GM13977 (cell line): ENCODE data around the gene NAA16.

Source experiments
- DNase-seq: peaks from one replicate; pipeline ENCODE4 v3.0.0; 2012; ENCODE audit warnings: low spot score
- in situ Hi-C: fragments of 300-500 bp; cut with MboI; formaldehyde crosslinking; loops from one replicate; pipeline ENCODE4 v1.12.0; 2022; ENCODE audit warnings: low sequenced_read_pairs, low pct_unique_long_range_greater_than_20kb, mixed read lengths, inconsistent platforms; ENCODE audit not compliant: unreplicated experiment
- TF ChIP-seq, protein P1 (sequence below): IDR thresholded peaks from 2 replicates; pipeline ENCODE4 v1.5.1; 2012; ENCODE audit warnings: mild to moderate bottlenecking, control low read depth; ENCODE audit not compliant: insufficient read depth; ENCODE audit errors: extremely low read depth, missing control alignments

The NAA16 gene

DNA sequence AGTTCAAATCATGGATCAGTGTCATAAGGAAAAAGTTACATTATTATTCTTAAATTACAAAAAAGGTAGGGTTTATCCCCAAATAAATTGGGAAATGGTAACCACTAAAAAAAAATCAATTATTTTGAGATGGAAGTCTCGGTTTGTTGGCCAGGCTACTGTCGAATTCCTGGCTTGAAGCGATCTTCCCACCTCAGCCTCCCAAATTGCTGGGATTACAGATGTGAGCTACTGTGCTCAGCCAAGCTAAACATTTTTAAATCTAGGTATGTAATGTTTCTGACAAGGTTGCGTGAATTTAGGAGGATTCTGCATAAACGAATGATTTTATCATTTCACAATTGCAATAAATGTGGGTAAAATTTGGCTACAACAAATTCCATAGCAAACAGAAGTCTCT, 2.0 kb downstream of the NAA16 start:
- DNase-seq: no peak
- in situ Hi-C loops: no loop called here
- TF ChIP-seq, protein P1, sequence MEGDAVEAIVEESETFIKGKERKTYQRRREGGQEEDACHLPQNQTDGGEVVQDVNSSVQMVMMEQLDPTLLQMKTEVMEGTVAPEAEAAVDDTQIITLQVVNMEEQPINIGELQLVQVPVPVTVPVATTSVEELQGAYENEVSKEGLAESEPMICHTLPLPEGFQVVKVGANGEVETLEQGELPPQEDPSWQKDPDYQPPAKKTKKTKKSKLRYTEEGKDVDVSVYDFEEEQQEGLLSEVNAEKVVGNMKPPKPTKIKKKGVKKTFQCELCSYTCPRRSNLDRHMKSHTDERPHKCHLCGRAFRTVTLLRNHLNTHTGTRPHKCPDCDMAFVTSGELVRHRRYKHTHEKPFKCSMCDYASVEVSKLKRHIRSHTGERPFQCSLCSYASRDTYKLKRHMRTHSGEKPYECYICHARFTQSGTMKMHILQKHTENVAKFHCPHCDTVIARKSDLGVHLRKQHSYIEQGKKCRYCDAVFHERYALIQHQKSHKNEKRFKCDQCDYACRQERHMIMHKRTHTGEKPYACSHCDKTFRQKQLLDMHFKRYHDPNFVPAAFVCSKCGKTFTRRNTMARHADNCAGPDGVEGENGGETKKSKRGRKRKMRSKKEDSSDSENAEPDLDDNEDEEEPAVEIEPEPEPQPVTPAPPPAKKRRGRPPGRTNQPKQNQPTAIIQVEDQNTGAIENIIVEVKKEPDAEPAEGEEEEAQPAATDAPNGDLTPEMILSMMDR: no peak

DNA sequence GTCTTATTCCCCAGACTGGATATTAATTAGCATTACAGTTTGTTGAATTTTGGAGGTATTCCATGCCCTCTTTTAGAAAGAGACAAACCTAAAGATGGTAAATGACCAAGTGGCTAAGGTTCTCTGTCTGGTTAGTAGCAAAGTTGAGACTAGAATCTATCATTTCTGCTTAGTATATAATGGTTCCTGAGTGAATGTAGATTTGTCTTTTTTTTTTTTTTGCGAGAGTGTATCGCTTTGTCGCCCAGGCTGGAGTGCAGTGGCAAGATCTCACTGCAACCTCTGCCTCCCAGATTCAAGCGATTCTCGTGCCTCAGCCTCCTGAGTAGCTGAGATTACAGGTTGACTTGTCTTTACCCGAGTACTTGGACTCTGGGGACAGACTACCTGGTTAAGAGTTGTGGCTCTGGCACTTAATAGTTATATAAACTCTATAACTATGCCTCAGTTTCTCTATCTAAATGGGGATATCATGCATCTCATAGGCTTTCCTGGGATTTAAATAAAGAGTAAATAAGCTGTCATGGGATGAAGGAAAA, 2.7 kb downstream of the NAA16 start:
- TF ChIP-seq, protein P1: no peak
- in situ Hi-C loops: no loop called here
- no peak for DNase-seq

DNA sequence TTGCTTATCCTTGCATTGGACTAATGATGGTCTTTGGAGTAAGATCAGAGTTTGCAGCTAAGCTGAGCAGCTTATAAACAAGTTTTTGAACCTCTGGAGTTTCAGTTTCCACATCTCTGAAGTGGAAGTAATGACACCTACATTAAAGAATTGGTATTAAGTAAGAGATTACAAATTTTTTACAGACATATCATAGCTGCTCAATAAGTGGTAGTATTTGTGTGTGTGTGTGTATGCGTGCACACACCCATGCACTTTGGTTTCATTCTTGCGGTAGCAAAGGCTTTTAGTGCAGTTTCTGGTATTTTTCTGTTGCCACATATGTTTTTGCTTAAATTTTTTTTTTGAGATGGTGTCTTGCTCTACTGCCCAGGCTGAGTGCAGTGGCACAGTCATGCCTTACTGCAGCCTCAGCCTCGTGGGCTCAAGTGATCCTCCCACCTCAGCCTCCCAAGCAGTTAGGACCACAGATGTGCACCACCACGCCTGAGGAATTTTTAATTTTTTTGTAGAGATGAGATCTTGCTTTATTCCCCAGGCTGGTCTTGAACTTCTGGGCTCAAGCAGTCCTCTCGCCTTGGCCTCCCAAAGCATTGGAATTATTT, 4.5 kb downstream of the NAA16 start:
- in situ Hi-C loops: no loop called here
- DNase-seq: no peak
- TF ChIP-seq, protein P1: no peak

DNA sequence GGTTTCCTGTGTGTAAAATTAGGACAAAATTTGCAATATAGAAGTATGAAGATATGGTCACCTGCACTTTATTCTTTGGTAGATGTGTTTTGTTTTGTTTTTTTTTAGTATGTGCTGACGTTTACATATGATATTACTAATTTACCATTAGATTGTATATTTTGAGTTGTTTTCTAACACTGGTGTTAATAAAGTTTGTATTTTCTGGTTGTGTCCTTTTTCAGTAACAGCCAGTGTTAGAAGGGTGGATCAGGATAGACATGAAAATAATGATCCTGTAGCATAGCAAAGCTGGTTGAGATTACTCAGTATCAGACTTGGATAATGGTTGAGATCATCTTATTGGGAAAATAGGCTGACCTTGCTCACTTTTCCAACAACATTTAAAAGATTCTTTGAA, 6.2 kb downstream of the NAA16 start:
- no peak for DNase-seq
- TF ChIP-seq, protein P1: no peak
- in situ Hi-C loops: no loop called here

DNA sequence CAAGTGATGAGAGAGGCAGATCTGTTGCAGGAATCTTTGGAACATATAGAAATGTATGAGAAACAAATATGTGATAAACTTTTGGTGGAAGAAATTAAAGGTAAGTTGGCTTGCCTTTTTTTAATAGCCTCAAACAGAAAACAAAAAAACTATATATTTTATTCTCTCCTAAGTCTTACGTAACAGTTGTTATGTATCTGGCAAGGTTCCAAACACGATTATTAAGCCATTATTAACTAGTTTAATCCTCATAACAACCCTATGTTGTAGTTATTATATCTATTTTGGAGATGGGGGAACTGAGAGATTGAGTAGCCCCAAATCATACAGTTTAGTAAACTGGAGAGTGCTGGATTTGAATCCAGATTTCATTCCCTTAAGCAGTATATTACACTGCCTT, 14.7 kb downstream of the NAA16 start:
- DNase-seq: no peak
- TF ChIP-seq, protein P1: no peak
- in situ Hi-C loops: no loop called here

DNA sequence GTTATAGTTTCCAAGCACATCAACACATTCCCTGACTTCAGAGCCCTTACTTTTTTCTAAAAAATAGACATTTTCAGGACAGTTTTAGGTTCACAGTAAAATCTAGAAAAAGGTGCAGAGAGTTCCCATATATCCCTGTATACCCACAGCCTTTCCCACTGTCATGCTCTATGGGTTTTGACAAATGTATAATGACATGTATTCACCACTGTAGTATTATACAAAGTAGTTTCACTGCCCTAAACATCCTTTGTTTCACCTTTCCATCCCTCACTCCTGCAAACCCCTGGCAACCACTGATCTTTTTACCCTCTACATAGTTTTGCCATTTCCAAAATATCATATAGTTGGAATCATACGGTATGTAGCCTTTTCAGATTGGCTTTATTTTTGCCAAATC, 15.6 kb downstream of the NAA16 start:
- DNase-seq: no peak
- TF ChIP-seq, protein P1: no peak
- in situ Hi-C loops: no loop called here
